Suppressor macrophage treated with lipopolysaccharide for 4 hours (primary cell): Measurements from ENCODE around the gene MBNL2.
A peak's percentile ranks its signal among the peaks of the same experiment; 100 is the strongest.

Source experiments
- DNase-seq: peaks from one replicate; pipeline ENCODE4 v3.0.0-alpha.2; 2020

MBNL2 gene

DNA sequence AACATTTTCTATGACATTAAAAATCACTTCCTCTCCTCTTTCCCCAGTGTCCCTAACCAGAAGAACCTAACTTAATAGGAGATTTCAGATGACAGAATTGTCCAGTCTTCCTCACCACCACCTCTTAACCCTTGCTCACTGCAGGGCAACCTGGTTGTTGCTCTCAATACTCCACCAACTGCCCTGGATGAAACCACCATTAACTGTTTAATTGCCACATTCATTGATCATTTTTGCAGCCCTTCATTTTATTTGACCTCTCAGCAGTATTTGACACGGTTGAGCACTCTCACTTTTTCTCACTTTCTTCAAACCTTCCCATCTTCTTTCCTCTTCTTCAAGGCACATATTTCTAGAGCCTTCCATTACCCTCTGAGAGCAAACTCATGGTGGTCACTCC lies 84.0 kb downstream of the MBNL2 start:
- DNase-seq, result no peak

GRCh38 chr13:97306645-97307044 lies 84.5 kb downstream of the MBNL2 start:
- DNase-seq, result no peak

GRCh38 chr13:97307118-97307881 lies 85.2 kb downstream of the MBNL2 start:
- DNase-seq, result no peak

- no peak for DNase-seq
Measured at GRCh38 chr13:97307882-97308624, 85.9 kb downstream of the MBNL2 start.

DNA sequence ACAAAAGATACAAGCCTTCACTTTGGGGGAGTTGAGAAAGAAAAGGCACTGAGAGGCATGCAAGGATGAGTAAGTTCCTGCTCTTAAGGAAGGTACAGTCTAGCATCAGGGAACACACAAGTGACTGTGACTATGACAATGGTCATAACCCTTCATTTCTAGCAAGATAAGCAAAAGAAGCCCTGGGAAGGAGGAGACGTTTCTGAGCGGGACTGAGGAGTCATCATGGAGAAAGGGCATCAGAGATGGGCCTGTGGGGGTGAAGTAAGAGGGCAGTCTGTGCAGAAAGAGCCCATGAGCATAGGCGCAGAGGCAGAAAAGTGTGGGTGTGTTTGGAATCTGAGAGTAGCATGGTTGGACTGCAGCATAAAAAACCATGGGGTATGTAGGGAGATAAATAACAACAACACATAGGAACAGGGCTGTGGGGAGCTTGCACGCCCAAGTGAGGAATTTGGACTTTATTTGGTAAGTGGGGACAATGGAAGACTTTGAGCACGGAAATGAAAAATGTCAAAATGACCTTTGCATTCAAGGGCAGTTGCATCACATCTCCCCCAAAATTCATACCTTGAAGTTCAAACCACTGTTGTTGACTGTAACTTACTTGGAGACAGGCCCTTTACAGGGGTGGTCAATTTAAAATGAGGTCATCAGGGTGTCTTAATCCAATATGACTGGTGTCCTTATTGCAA lies 86.7 kb downstream of the MBNL2 start:
- peak; percentile 12 for DNase-seq

DNA sequence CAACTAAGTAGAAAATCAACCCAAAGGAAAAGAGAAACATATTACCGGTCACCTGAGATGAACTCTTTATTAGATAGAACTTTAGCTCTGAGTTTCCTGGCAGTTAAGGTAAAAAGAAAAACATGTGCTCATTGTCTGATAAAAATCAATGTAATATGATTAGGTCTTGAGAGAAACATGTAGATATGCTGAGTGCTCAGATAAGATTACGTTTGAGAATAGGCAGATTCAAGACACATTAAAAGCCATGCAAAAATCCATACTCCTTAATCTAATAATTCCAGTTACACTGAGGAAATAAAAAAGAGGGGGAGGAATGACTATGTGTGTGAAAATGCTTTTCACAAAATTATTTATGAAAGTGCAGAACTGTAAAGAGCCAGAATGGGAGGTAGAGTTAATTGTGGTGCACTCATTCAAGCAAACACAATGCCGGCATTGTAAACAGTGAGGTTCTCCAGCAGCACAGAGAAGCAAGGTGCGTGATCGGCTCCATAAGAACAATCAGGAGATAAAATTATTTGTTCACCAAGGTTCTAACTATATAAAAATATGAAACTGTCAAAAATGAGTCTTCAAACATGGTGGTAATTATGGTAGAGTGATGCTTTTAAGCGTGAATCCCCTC lies 88.8 kb downstream of the MBNL2 start:
- DNase-seq, result no peak

GRCh38 chr13:97311956-97312355 lies 89.8 kb downstream of the MBNL2 start:
- no peak for DNase-seq

DNA sequence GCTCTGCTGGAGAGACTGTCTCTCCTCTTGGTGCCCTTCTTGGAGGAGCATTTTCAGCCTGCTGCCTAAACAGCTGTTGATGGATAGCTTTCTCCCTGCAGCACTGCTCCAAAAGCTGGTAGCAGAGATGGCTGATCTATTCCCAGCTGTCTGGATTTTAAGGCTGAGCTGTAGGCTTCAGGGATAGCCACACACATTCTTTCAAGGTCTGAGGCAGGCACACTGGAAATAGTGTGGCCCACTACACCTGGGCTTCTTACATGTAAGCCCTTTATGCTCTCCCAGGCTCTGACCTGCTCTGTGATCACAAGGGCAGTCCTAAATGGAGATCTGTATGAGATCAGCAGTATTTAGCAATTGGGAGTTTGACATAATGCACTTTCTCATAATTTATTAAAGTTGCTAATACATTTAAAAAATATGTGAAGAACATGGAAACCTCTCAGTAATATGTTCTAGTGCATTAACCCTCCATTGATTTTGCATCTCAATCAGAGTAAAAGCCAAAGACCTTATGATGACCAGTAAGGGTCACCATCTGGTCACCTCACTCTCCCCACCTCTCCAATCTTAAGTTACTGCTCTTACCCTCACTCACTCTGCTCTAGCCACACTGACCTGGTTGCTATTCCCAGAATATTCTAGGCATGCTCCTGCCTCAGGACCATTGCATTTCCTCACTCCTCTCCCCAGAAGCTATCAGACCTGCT lies 91.6 kb downstream of the MBNL2 start:
- DNase-seq, result no peak

DNA sequence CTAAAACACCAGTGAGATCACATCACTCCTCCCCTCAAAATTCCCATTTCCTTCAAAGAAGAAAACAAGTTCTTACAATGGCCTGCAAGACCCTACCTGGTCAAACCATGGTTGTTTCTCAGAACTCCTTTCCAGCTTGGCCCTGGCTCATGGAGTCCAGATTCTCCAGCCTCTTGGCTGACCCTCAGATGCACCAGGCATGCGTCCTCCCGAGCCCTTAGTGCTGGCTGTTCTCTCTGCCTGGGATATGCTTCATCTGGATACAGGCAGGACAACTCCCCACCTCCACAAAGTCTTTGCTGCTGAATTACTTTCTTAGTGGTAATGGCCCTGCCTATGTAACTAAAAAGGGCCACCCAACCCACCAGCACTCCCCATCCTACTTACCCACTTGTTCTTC lies 94.3 kb downstream of the MBNL2 start:
- no peak for DNase-seq

GRCh38 chr13:97317933-97318332 lies 95.8 kb downstream of the MBNL2 start:
- DNase-seq, result no peak

DNA sequence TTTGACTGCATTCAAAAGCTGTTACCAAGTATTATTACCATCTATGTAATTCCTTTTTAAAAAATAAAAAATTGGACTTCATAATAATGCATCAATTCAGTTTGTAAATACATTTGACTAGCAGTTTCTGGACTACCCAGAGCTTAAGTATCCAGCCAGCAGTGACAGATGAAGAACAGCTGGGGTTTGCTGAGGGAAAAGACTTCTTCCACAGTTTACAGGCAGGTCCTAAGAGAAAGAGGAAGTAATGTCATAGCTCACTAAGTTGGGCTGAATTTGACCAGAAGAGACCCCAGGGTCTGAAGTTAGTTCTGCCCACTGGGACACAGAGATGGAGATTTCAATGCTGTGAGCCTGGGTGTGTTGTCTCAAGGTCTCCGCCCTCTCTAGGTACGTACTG lies 96.4 kb downstream of the MBNL2 start:
- no peak for DNase-seq

GRCh38 chr13:97319113-97319720 lies 97.1 kb downstream of the MBNL2 start:
- DNase-seq, result no peak

- DNase-seq, result no peak
Measured at GRCh38 chr13:97321101-97321500, 99.0 kb downstream of the MBNL2 start.

DNA sequence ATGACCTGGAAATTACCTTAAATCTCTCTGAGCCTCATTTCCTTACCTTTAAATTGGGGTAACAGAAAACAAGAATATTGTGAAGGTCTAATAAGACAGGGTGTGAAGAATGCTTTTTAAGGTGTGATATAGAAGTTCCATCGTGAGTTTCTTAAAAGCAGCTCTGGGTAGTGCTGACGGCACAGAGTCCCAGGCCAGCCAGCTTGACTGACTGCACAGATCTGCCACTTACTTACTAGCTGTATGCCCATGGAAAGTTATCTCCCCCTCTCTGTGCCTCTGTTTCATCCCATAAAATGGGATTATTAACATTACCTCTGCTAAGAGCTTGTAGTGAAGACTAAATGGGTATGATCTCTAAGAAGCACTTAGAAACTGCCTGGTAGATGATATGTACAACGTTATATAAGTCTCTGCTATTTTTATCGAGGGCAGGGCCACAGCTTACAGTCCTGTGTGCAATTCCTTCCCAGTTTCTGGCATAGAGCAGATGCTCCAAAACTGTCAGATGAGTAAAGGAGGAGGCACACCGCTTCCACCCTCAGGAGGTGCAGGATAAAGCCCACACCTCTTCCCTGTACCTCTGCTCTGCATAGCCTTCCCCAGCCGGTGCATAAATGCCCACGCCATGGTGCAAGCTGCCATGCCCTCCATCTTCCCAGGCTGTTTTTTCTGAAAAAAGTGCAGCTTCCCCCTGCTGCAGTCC lies 99.6 kb downstream of the MBNL2 start:
- no peak for DNase-seq

GRCh38 chr13:97322740-97323342 lies 100.7 kb downstream of the MBNL2 start:
- DNase-seq, result no peak

- no peak for DNase-seq
Measured at GRCh38 chr13:97324115-97324514, 102.0 kb downstream of the MBNL2 start.

DNA sequence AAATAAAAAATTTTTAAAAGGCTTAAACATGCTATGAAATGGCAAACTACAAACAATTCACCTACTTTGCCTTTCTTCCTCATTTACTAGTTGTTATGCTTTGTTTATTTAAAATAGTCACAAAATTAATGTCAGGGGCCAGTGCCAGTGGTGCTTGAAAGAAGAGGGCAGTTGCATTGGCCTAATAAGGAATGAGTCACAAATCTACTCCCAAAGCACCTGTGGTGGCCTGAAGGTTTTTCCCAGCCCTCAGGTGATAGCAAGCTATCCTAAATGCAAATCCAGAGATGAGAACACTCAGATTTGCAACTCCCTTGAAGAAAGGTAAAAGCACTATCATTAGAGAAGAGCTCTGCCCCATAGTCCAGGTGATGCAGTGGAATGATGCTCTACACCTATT lies 103.6 kb downstream of the MBNL2 start:
- no peak for DNase-seq

GRCh38 chr13:97327086-97327485 lies 105.0 kb downstream of the MBNL2 start:
- no peak for DNase-seq

GRCh38 chr13:97327506-97328221 lies 105.5 kb downstream of the MBNL2 start:
- no peak for DNase-seq

DNA sequence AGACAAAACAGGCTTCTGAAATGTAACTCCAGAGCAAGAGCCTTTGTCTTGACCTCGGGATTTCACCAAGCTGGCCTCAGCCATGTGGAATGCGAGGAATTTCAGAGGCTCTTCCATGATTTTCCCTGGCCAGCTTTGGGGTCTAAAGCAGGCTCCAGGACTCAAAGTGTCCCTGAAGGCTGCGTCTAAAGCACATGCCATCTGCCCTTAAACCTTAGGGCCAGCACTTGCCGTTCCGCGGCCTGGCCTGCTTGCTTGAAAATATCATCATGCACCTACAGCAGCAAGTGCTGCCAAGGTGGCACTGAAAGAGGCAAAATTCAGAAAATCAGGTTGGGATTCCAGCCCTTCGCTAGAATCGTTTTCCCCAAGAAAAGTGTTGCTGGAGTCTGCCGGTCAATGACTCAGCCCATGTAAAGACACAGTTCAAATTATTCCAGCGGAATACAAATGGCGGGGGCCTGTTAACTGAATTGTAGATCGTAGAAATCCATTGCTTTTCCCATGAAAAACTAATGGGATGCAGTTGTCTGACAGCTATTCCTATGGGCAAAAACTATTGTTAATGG lies 106.2 kb downstream of the MBNL2 start:
- no peak for DNase-seq
